Fibroblast of the aortic adventitia (primary cell): Measurements from ENCODE around the gene NOS1. TPM values are rescaled to one million over a fixed set of nuclear protein-coding genes. Genes with fewer than 3 reads are reported as not detected.
"Not testable (repeated sequence)": the region's sequence is repeated elsewhere in the genome, so short reads cannot be mapped to it uniquely, and the experiment has no call there.

Experiments used
- DNase-seq: peaks from one replicate; pipeline ENCODE4 v3.0.0-alpha.2; 2010; ENCODE audit warnings: low read depth
- H3K4me3 ChIP-seq: 2 replicates; pipeline ENCODE4 v1.5.1; 2011; ENCODE audit warnings: low read depth, mild to moderate bottlenecking, control low read depth, low read length, moderate library complexity
- total RNA-seq: library from RNA; depleted of rRNA; stranded (reverse); fragments of >200 nt; gene quantifications from 2 replicates; pipeline ENCODE4 v1.2.3, GENCODE V29; 2012; ENCODE audit warnings: low replicate concordance
- TF ChIP-seq, protein P1 (sequence below): IDR thresholded peaks from 2 replicates; pipeline ENCODE4 v1.5.1; 2011; ENCODE audit warnings: mild to moderate bottlenecking, low read length, control low read depth, inconsistent platforms; ENCODE audit not compliant: insufficient read depth

NOS1 gene
- total RNA-seq, 1 donor = not detected

DNA sequence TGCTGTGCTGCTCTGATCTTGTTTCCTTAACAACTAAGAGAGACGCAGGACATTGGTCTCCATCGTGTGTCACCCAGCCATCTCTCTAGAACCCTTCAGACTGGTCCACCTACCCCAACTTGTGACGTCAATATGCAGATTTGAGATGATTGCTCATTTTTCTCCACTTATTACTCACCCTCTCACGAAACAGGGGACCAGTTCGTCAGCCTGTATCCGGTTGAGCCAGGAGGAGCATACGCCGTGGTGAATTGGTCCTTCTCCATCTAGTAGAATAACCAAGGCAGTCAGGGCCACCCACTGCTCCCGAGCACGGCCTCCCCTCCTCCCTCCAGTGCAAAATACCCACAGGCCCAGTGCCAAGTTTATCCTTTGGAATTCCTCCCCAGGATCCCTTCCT, 134.9 kb downstream of the NOS1 start:
- DNase-seq = no peak
- TF ChIP-seq, protein P1, sequence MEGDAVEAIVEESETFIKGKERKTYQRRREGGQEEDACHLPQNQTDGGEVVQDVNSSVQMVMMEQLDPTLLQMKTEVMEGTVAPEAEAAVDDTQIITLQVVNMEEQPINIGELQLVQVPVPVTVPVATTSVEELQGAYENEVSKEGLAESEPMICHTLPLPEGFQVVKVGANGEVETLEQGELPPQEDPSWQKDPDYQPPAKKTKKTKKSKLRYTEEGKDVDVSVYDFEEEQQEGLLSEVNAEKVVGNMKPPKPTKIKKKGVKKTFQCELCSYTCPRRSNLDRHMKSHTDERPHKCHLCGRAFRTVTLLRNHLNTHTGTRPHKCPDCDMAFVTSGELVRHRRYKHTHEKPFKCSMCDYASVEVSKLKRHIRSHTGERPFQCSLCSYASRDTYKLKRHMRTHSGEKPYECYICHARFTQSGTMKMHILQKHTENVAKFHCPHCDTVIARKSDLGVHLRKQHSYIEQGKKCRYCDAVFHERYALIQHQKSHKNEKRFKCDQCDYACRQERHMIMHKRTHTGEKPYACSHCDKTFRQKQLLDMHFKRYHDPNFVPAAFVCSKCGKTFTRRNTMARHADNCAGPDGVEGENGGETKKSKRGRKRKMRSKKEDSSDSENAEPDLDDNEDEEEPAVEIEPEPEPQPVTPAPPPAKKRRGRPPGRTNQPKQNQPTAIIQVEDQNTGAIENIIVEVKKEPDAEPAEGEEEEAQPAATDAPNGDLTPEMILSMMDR = no peak
- H3K4me3 ChIP-seq = no peak overlapping the region

DNA sequence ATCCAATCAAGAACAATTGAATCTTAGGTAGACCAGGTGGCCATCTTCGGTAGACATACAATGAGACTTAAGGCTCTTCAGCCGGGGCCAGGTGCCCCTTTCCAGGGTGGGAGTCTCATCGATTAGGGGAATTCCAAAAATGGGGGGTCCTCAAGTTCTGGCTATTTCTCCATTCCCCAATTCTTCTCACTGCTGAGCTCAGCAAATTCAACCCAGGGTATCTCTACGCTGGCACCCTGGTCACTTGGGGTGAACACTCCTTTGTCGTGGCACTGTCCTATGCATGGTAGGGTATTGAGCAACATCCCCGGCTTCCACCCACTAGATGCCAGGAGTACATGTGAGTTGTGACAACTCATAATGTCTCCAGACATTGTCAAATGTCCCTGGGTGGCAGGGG, 136.2 kb downstream of the NOS1 start:
- H3K4me3 ChIP-seq = no peak overlapping the region
- no peak for DNase-seq
- TF ChIP-seq, protein P1 = no peak

DNA sequence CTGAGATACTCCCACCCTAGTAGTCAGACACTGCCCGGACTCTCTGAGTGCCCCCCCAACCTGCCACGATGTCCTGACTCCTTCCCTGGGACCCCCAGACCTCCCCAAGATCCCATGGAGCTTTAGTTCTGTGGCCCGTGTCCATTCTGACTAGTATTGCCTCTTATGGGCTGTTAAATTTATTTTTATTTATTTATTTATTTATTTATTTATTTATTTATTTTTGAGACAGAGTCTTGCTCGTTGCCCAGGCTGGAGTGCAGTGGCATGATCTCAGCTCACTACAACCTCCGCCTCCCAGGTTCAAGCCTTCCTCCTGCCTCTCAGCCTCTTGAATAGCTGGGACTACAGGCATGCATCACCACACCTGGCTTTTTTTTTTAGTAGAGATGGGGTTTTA, 140.5 kb downstream of the NOS1 start:
- H3K4me3 ChIP-seq, DNase-seq: not testable (repeated sequence)

DNA sequence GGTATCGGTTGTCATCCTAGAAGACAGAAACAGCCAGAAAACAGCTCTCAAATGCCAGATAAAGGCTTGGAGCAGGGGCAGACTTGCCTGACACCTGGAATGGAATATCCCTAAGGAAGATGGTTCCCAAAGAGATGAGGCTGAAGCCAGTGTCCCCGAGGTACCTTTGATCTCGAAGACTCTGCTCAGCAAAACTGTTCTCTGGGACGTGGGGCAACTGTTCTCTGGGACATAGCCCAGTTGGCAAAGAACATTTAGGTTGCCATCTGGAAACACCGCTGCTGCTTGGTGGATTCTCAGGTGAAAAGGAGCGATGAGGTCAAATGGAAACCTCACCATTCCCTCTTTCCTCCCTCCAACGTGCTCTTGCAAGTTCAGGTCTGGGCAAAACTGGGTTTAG, 143.3 kb downstream of the NOS1 start:
- DNase-seq = no peak
- TF ChIP-seq, protein P1 = no peak

DNA sequence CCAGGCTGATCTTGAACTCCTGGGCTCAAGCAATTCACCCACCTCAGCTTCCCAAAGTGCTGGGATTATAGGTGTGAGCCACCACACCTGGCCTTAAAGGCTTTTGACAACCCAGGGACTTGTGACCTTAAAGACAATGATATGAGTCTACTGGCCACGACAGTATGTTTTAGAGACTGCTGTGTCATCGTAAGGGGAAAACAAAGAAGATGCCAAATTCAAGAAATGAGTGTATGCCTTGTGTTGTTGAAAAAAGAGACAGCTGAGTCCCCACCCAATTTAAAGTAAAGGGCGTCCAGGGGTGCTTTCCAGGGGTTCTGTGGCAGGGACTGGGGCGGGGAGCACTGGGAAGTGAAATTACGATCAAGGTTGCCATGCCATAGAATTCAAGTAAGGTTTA, 144.7 kb downstream of the NOS1 start:
- TF ChIP-seq, protein P1 = no peak
- DNase-seq = no peak
- no peak overlapping the region for H3K4me3 ChIP-seq

More for the DNA sequence above, 143.3 kb downstream of the NOS1 start:
- no peak overlapping the region for H3K4me3 ChIP-seq

DNA sequence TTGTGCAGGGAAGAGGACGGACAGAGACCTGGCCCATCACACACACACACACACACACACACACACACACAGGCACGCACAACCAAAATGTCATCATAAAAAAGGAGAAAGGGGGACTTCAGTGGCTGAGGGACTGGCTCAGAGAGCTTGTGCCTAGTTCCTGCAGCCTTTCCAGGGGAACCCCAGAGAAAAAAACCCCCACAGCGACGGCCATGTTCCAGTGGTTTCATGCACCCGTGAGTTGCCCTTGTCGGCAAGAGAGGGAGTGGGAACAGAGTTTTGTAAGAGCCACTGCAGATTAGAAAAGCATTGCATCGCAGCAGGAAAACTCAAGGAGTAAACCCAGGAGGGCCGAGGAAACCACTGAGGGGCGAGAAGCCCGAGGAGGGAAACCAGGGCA, 146.6 kb downstream of the NOS1 start:
- H3K4me3 ChIP-seq = no peak overlapping the region
- no peak for DNase-seq
- TF ChIP-seq, protein P1 = no peak

DNA sequence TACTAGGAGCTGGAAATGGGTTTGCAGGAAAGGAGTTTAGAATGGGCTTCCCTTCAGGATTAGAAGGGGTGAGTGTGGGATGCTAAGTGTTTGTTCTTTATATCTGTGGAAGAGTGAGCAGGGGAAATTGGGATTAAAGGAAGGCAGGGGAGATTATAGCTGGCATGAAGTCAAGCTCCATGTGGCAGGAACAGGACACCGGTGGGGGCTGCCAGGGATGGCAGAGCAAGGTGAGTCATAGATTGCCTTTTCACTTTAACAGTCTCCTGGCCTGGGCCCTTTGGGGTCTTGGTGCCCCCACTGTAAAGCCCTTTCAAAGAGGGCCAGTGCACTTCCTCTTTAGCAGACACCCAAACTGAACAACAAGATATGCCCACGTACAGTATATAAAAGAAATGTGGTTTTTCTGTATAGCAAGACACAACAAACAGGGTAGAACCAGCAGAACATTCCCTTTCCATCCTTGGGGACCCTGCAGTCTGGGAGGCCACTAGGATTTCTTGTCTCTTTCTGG, 148.1 kb downstream of the NOS1 start:
- TF ChIP-seq, protein P1 = no peak
- no peak overlapping the region for H3K4me3 ChIP-seq
- no peak for DNase-seq
